ENCODE results near the gene ELL2.

Gene ELL2

GRCh38 chr5:95961617-95962474, at the start of gene ELL2:
Gene ELL2, minus strand, starts transcription at chr5:95961851. Its CDS starts 130 bp downstream, at chr5:95961721.
- peak; percentile 98 to 99 for DNase-seq (ENCODE audit: low read depth in 2 of 2)

- DNase-seq (ENCODE audit: low read depth in 2 of 2), result no peak
These were observed 47.5 kb upstream of the ELL2 start for GRCh38 chr5:96008987-96009647.

- DNase-seq (ENCODE audit: low read depth in 2 of 2), result no peak
These were observed 46.8 kb upstream of the ELL2 start for GRCh38 chr5:96008487-96008886.

GRCh38 chr5:96007051-96007450, 45.4 kb upstream of the ELL2 start:
- DNase-seq (ENCODE audit: low read depth in 2 of 2), result no peak

GRCh38 chr5:96006291-96006690, 44.6 kb upstream of the ELL2 start:
- no peak for DNase-seq (ENCODE audit: low read depth in 2 of 2)

GRCh38 chr5:96004754-96005153, 43.1 kb upstream of the ELL2 start:
- no peak for DNase-seq (ENCODE audit: low read depth in 2 of 2)

- no peak for DNase-seq (ENCODE audit: low read depth in 2 of 2)
These were observed 42.4 kb upstream of the ELL2 start for GRCh38 chr5:96004087-96004486.

GRCh38 chr5:96001262-96001661, 39.6 kb upstream of the ELL2 start:
- no peak for DNase-seq (ENCODE audit: low read depth in 2 of 2)

- no peak for DNase-seq (ENCODE audit: low read depth in 2 of 2)
These were observed 38.7 kb upstream of the ELL2 start for GRCh38 chr5:96000308-96000707.

- no peak for DNase-seq (ENCODE audit: low read depth in 2 of 2)
These were observed 35.5 kb upstream of the ELL2 start for GRCh38 chr5:95996904-95997723.

GRCh38 chr5:95995962-95996489, 34.4 kb upstream of the ELL2 start:
- DNase-seq (ENCODE audit: low read depth in 2 of 2), result no peak

GRCh38 chr5:95993776-95994175, 32.1 kb upstream of the ELL2 start:
- no peak for DNase-seq (ENCODE audit: low read depth in 2 of 2)

- no peak for DNase-seq (ENCODE audit: low read depth in 2 of 2)
These were observed 31.6 kb upstream of the ELL2 start for GRCh38 chr5:95993266-95993665.

- no peak for DNase-seq (ENCODE audit: low read depth in 2 of 2)
These were observed 27.8 kb upstream of the ELL2 start for GRCh38 chr5:95989283-95990048.

- no peak for DNase-seq (ENCODE audit: low read depth in 2 of 2)
These were observed 27.2 kb upstream of the ELL2 start for GRCh38 chr5:95988877-95989276.

- no peak for DNase-seq (ENCODE audit: low read depth in 2 of 2)
These were observed 26.4 kb upstream of the ELL2 start for GRCh38 chr5:95988094-95988493.

GRCh38 chr5:95986937-95987520, 25.4 kb upstream of the ELL2 start:
- DNase-seq (ENCODE audit: low read depth in 2 of 2), result no peak

- no peak for DNase-seq (ENCODE audit: low read depth in 2 of 2)
These were observed 24.4 kb upstream of the ELL2 start for GRCh38 chr5:95986001-95986400.

- DNase-seq (ENCODE audit: low read depth in 2 of 2), result no peak
These were observed 23.6 kb upstream of the ELL2 start for GRCh38 chr5:95985249-95985648.

GRCh38 chr5:95984287-95984938, 22.8 kb upstream of the ELL2 start:
- no peak for DNase-seq (ENCODE audit: low read depth in 2 of 2)
